ENCODE data around the gene SUCLG2.

Gene SUCLG2

GRCh38 chr3:67647390-67647878, 7.0 kb downstream of the SUCLG2 start:
- Histone ChIP-seq H3K9me3 (ENCODE audit: control insufficient read depth, insufficient read depth, low read length) (no peaks in the 10 kb centered on the region), H3K27ac (ENCODE audit: low read depth, low read length) (no peak overlapping the region), H3K36me3 (ENCODE audit: control insufficient read depth, low read length) (peaks cover 75% of the 10 kb centered on the region), H3F3A (ENCODE audit: control insufficient read depth, insufficient read depth) (no peaks in the 10 kb centered on the region), H4K20me1 (ENCODE audit: control insufficient read depth, insufficient read depth, low read depth, low read length) (no peaks in the 10 kb centered on the region), H3K4me2 (ENCODE audit: low read length) (no peak overlapping the region), H3K9me2 (replicated peaks; ENCODE audit: control insufficient read depth, low read length) (no peaks in the 10 kb centered on the region), H3K27me3 (ENCODE audit: control insufficient read depth, low read length) (no peaks in the 10 kb centered on the region), H3K4me1 (ENCODE audit: control insufficient read depth, low read length) (peaks cover 25% of the 10 kb centered on the region), H3K4me3 (ENCODE audit: low read length) (no peak overlapping the region), H3K79me2 (ENCODE audit: control insufficient read depth, low read length) (peaks cover 95% of the 10 kb centered on the region)
- no peak for TF ChIP-seq CTCF (IDR thresholded peaks at IDR 0.05; ENCODE audit: low read depth, low read length, poor library complexity, severe bottlenecking)
- TF ChIP-seq EZH2phosphoT487 (IDR thresholded peaks at IDR 0.05; ENCODE audit: borderline replicate concordance, low read length), result no peak

GRCh38 chr3:67646586-67647234, 7.7 kb downstream of the SUCLG2 start:
- H3K9me2 ChIP-seq (replicated peaks; ENCODE audit: control insufficient read depth, low read length), result no peaks in the 10 kb centered on the region
- no peak overlapping the region for H3K4me2 ChIP-seq (ENCODE audit: low read length)
- peaks cover 95% of the 10 kb centered on the region for H3K79me2 ChIP-seq (ENCODE audit: control insufficient read depth, low read length)
- no peak for TF ChIP-seq CTCF (IDR thresholded peaks at IDR 0.05; ENCODE audit: low read depth, low read length, poor library complexity, severe bottlenecking)
- no peak for TF ChIP-seq EZH2phosphoT487 (IDR thresholded peaks at IDR 0.05; ENCODE audit: borderline replicate concordance, low read length)
- H3K4me1 ChIP-seq (ENCODE audit: control insufficient read depth, low read length), result peaks cover 17% of the 10 kb centered on the region
- no peak overlapping the region for H3K4me3 ChIP-seq (ENCODE audit: low read length)
- H3K27me3 ChIP-seq (ENCODE audit: control insufficient read depth, low read length), result no peaks in the 10 kb centered on the region
- no peaks in the 10 kb centered on the region for H4K20me1 ChIP-seq (ENCODE audit: control insufficient read depth, insufficient read depth, low read depth, low read length)
- H3K27ac ChIP-seq (ENCODE audit: low read depth, low read length), result no peak overlapping the region
- no peaks in the 10 kb centered on the region for H3F3A ChIP-seq (ENCODE audit: control insufficient read depth, insufficient read depth)
- H3K36me3 ChIP-seq (ENCODE audit: control insufficient read depth, low read length), result peaks cover 73% of the 10 kb centered on the region
- H3K9me3 ChIP-seq (ENCODE audit: control insufficient read depth, insufficient read depth, low read length), result no peaks in the 10 kb centered on the region

- TF ChIP-seq EZH2phosphoT487 (IDR thresholded peaks at IDR 0.05; ENCODE audit: borderline replicate concordance, low read length) (no peak), CTCF (IDR thresholded peaks at IDR 0.05; ENCODE audit: low read depth, low read length, poor library complexity, severe bottlenecking) (no peak)
- H3K79me2 ChIP-seq (ENCODE audit: control insufficient read depth, low read length), result peaks cover 94% of the 10 kb centered on the region
- no peak overlapping the region for H3K4me3 ChIP-seq (ENCODE audit: low read length)
- no peak overlapping the region for H3K4me2 ChIP-seq (ENCODE audit: low read length)
- no peaks in the 10 kb centered on the region for H3K9me2 ChIP-seq (replicated peaks; ENCODE audit: control insufficient read depth, low read length)
- H3K27me3 ChIP-seq (ENCODE audit: control insufficient read depth, low read length), result no peaks in the 10 kb centered on the region
- H3K27ac ChIP-seq (ENCODE audit: low read depth, low read length), result no peak overlapping the region
- no peaks in the 10 kb centered on the region for H4K20me1 ChIP-seq (ENCODE audit: control insufficient read depth, insufficient read depth, low read depth, low read length)
- H3K4me1 ChIP-seq (ENCODE audit: control insufficient read depth, low read length), result no peaks in the 10 kb centered on the region
- no peaks in the 10 kb centered on the region for H3F3A ChIP-seq (ENCODE audit: control insufficient read depth, insufficient read depth)
- H3K9me3 ChIP-seq (ENCODE audit: control insufficient read depth, insufficient read depth, low read length), result no peaks in the 10 kb centered on the region
- H3K36me3 ChIP-seq (ENCODE audit: control insufficient read depth, low read length), result peaks cover 67% of the 10 kb centered on the region
Measured at GRCh38 chr3:67644827-67645226, 9.6 kb downstream of the SUCLG2 start.

Measured in DOHH2 (cell line).